Stimulated activated CD4-positive, alpha-beta T cell treated with anti-CD3 and anti-CD28 coated beads, Interleukin-1b, Interleukin-23, amount 100 ng/mL, for 1 hour (primary cell): ENCODE measurements around the gene MED13.
A peak's percentile ranks its signal among the peaks of the same experiment; 100 is the strongest.

Source experiments
- DNase-seq, 2 donors: peaks; one replicate each; pipeline ENCODE4 v3.0.0-alpha.2; 2020; ENCODE audit warnings: low read depth in 2 of 2

Gene MED13, protein sequence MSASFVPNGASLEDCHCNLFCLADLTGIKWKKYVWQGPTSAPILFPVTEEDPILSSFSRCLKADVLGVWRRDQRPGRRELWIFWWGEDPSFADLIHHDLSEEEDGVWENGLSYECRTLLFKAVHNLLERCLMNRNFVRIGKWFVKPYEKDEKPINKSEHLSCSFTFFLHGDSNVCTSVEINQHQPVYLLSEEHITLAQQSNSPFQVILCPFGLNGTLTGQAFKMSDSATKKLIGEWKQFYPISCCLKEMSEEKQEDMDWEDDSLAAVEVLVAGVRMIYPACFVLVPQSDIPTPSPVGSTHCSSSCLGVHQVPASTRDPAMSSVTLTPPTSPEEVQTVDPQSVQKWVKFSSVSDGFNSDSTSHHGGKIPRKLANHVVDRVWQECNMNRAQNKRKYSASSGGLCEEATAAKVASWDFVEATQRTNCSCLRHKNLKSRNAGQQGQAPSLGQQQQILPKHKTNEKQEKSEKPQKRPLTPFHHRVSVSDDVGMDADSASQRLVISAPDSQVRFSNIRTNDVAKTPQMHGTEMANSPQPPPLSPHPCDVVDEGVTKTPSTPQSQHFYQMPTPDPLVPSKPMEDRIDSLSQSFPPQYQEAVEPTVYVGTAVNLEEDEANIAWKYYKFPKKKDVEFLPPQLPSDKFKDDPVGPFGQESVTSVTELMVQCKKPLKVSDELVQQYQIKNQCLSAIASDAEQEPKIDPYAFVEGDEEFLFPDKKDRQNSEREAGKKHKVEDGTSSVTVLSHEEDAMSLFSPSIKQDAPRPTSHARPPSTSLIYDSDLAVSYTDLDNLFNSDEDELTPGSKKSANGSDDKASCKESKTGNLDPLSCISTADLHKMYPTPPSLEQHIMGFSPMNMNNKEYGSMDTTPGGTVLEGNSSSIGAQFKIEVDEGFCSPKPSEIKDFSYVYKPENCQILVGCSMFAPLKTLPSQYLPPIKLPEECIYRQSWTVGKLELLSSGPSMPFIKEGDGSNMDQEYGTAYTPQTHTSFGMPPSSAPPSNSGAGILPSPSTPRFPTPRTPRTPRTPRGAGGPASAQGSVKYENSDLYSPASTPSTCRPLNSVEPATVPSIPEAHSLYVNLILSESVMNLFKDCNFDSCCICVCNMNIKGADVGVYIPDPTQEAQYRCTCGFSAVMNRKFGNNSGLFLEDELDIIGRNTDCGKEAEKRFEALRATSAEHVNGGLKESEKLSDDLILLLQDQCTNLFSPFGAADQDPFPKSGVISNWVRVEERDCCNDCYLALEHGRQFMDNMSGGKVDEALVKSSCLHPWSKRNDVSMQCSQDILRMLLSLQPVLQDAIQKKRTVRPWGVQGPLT (N-terminal part only)

GRCh38 chr17:62064791-62065563 is at the start of gene MED13:
Gene MED13, minus strand, starts transcription at chr17:62065278. Its CDS starts 73 bp downstream, at chr17:62065205.
- peak; percentile 16 to 29 for DNase-seq

DNA sequence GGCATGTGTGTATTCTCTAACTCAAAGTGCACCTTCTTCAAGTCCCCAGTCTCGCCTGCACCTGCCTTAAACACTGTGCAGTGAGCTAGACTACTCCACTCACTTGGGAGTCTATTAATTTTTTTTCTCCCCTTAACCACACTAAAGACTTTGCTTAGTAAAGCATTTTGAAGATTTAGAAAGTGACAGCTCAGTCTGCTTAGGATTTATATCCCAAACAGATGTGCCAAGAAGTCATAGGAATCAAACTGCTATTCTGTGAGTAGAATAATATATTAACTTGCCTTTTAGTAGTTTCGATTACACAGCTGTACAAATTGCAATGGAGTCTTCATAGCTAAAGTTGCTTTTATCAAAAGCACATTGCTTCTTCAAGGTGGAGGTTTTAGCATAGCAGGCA is 47.2 kb upstream of the MED13 start:
- no peak for DNase-seq

GRCh38 chr17:62111562-62112171 is 46.6 kb upstream of the MED13 start:
- no peak for DNase-seq

- DNase-seq: no peak
These were observed 45.9 kb upstream of the MED13 start for GRCh38 chr17:62110923-62111484.

DNA sequence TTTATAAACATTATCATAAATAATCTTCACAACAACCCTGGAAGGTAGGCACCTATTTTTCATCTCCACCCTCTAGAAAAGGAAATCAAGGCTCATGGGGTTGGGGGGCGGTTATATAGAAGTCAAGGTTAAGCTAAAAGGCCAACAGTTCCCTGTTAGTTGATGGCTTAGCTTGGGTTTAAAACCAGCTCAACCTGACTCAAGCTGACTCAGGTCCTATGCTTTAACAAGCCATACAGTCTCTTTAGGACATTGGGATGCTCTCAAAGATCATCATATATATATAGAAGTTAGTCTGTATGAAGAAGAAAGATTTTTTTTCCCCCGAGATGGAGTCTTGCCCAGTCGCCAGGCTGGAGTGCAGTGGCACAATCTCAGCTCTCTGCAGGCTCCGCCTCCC is 44.8 kb upstream of the MED13 start:
- DNase-seq: no peak

- DNase-seq: peak in 1 of 2 donors; percentile 12
These were observed 44.4 kb upstream of the MED13 start for GRCh38 chr17:62109378-62109902.

DNA sequence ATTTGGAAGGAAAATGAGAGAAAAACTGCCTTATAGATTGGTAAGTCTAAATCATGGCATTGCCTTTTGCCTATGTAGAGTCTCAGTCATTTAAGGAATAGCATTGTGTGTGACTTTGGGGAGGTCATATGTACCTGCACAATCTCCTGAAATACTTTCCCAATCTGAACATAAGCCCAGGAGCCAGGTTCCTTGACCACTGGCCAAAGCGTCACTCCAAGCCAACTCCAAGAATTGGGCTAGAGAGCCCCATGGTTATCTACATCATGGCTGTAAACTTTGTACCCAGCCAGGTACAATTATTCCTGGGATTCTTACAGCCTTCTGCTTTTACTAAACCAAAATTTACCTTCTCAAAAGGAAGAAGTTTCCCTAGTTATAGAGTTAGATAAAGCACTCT is 40.8 kb upstream of the MED13 start:
- DNase-seq: no peak

DNA sequence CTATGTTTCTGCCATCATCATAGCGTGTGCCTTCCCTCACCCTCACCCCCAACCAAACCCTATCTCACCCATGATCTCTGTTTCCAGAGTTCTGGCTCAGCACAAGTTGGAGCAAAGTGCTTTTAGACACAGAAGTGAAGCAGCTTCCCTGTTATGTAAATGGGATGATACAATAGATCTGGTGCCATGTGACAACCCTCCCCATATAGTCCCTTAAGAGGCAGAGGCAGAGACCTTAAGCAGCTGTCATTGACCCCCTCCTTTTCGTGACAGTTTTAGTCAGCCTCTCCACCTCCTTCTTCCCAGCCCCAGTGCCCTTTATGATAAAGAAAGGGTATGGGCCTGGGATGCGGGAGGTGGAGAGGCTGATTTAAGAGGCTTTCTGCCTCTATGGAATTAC is 40.3 kb upstream of the MED13 start:
- no peak for DNase-seq

DNA sequence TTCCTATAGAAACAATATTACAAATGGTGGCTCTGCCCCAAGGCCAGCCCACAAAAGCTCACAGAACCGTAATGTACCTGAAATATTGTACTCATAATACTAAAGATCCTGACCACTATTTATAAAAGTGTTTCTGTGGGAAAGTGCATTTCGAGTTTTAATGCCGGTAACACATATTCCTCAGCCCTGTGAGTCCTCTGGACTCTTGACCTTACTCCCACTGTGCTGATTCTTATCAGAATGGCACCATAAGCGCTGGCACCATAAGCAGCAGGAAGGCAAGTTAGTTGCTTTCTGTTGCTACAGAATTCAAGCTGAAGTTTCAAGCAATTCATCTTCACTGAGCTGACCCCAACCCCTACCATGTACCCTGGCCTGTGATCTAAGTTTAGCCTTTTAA is 36.4 kb upstream of the MED13 start:
- DNase-seq: no peak

DNA sequence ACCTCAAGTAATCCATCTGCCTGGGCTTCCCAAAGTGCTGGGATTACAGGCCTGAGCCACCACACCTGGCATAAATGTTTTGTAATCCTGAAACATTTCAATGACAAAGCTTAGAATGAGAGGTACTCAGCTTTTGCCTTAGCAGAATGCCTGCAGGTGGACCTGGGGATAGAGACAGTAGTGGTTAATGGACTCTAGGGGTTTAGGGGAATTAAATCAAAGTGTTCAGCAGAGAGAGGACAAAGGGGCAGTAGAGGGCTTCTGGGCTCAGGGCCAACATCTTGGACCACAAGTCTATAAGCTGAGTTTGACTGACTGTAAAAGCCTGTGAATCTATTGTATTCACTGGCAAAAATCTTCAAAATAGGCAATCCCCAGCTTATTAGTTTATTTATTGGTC is 36.0 kb upstream of the MED13 start:
- DNase-seq: no peak

DNA sequence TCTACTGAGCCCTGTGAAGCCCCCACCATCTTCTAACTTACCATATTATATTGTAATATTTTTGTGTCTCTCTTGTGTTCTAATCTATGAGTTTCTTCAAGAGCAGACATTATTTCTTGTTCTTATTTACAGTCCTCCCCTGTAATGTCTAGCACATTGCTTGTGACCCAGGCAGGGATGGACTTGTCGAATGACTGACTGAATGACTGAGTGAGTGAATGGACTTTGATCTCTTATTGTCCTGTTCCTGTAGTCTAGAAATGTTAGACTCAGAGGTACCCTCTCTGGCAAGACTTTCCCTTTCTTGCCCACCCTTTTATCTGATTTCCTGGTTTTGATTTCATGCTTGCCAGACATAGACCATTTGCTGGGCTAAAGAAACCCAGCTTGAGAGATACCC is 35.0 kb upstream of the MED13 start:
- DNase-seq: no peak

DNA sequence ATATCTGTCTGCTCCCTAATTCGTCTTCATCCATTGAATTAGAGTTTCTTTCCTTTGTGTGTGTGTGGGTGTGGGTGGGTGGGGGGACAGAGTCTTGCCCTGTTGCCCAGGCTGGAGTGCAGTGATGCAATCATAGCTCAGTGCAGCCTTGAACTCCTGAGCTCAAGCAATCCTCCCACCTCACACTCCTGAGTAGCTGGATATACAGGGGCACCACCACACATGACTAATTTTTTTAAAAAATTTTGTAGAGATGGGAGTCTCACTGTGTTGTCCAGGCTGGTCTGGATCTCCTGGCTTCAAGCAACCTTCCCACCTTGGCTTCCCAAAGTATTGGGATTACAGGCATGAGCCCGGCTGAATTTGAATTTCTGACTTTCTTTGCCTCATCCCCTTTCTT is 34.5 kb upstream of the MED13 start:
- DNase-seq: no peak

- no peak for DNase-seq
These were observed 33.6 kb upstream of the MED13 start for GRCh38 chr17:62098623-62099231.

GRCh38 chr17:62096401-62096670 is 31.3 kb upstream of the MED13 start:
- DNase-seq: no peak

- DNase-seq: no peak
These were observed 29.1 kb upstream of the MED13 start for GRCh38 chr17:62094175-62094574.

DNA sequence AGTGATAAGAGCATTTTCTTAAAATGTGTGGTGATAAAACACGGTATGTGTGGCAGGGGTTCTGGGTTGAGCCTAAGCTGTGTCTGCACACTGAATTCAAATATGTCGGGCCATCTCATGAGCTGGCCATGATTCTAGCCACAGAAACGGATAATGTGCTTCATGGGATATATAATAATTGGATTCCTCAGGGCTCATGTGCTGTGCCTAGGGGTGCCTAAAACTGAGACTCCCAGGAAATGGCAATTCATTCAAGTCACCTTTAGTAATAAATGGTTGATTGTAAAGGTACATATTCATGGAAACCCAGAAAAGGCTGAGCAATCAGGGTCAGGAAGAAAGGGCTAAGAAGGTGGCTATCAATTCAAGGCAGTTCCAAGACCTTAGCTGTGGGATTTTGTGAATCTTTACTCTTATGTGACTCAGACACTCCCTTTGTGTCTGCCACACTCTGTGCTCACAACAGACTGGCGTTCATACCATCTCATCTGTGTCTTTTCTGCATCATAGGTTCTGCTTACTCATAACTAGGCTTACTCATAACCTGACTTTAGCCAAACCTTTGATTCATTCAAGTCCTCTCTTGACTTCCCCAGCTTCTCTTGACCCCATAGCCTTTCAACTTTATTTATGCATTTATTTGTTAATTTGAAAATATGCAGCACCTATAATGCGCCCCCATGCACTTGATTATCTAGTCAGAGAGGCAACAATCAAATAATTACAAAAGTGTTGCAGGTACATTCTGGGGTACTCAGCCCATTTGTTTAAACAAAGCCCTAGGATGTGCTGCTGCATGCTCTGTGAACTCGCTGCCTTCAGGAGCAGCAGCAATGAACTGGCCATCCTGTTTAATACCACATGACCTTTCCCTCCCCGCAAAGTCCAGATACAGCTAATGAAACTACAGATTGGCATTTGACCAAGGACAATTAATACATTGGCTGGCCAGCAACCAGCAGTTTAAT is 28.4 kb upstream of the MED13 start:
- no peak for DNase-seq

- no peak for DNase-seq
These were observed 27.7 kb upstream of the MED13 start for GRCh38 chr17:62092784-62093183.

- no peak for DNase-seq
These were observed 26.7 kb upstream of the MED13 start for GRCh38 chr17:62091804-62092203.

DNA sequence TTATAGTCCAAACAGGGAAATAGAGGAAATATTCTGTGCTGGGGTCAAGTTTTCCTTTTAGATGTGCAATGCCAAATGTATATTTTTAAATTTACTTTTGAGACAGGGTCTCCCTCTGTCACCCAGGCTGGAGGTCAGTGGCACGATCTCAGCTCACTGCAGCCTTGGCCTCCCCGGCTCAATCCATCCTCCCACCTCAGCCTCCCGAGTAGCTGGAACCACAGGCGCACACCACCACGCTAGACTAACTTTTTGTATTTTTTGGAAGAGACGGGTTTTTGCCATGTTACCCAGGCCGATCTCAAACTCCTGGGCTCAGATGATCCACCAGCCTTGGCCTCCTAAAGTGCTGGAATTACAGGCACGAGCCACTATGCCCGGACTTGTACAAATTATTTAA is 25.8 kb upstream of the MED13 start:
- no peak for DNase-seq
